ENCODE results near the gene XRCC5. TPM values are rescaled to one million over a fixed set of nuclear protein-coding genes. Genes with fewer than 3 reads are reported as not detected.

XRCC5 gene
- total and polyA plus RNA-seq, 2 donors (not counting 1 experiment from before 2014, with no cell fraction given), result 152 to 278 TPM

GRCh38 chr2:216073773-216074172 lies 35.4 kb upstream of the XRCC5 start:
- Histone ChIP-seq H3K36me3 (ENCODE audit: control insufficient read depth, insufficient read depth, low read length) (no peaks in the 10 kb centered on the region), H3K27ac (ENCODE audit: insufficient read depth, low read length) (no peak overlapping the region), H3K9ac (ENCODE audit: insufficient read depth, low read length) (no peak overlapping the region), H2AFZ (ENCODE audit: low read length) (no peak overlapping the region), H3K4me3 (replicated peaks in 1 of 4; ENCODE audit: control extremely low read depth in 1 of 4, insufficient read depth in 1 of 4, low read depth in 3 of 4, low read length in 4 of 4) (no peak overlapping the region), H3K9me3 (ENCODE audit: control insufficient read depth, insufficient read depth, low read depth, low read length) (no peaks in the 10 kb centered on the region), H3K4me2 (ENCODE audit: extremely low read depth, insufficient read depth, low read length) (no peak overlapping the region), H4K20me1 (ENCODE audit: control insufficient read depth, extremely low read depth, insufficient read depth, low read length) (no peaks in the 10 kb centered on the region), H3K79me2 (ENCODE audit: control insufficient read depth, insufficient read depth, low read length) (no peaks in the 10 kb centered on the region), H3K4me1 (ENCODE audit: control insufficient read depth, extremely low read depth, insufficient read depth, low read length) (no peaks in the 10 kb centered on the region), H3K27me3 (ENCODE audit: control insufficient read depth, insufficient read depth, low read length) (no peaks in the 10 kb centered on the region)
- no peak for DNase-seq (ENCODE audit: low read depth in 2 of 2)
- TF ChIP-seq EZH2 (IDR thresholded peaks at IDR 0.05; ENCODE audit: low read length, missing control alignments) (no peak), CTCF (conservative IDR thresholded peaks at IDR 0.05 in 1 of 2, IDR thresholded peaks at IDR 0.05 in 1 of 2; ENCODE audit: low read depth in 1 of 2, low read length in 2 of 2) (no peak)

- Histone ChIP-seq H3K27ac (ENCODE audit: insufficient read depth, low read length) (no peak overlapping the region), H3K36me3 (ENCODE audit: control insufficient read depth, insufficient read depth, low read length) (no peaks in the 10 kb centered on the region), H3K79me2 (ENCODE audit: control insufficient read depth, insufficient read depth, low read length) (no peaks in the 10 kb centered on the region), H3K4me2 (ENCODE audit: extremely low read depth, insufficient read depth, low read length) (no peak overlapping the region), H2AFZ (ENCODE audit: low read length) (no peak overlapping the region), H3K9me3 (ENCODE audit: control insufficient read depth, insufficient read depth, low read depth, low read length) (no peaks in the 10 kb centered on the region), H3K4me3 (replicated peaks in 1 of 4; ENCODE audit: control extremely low read depth in 1 of 4, insufficient read depth in 1 of 4, low read depth in 3 of 4, low read length in 4 of 4) (no peak overlapping the region), H3K9ac (ENCODE audit: insufficient read depth, low read length) (no peak overlapping the region), H3K4me1 (ENCODE audit: control insufficient read depth, extremely low read depth, insufficient read depth, low read length) (no peaks in the 10 kb centered on the region), H4K20me1 (ENCODE audit: control insufficient read depth, extremely low read depth, insufficient read depth, low read length) (no peaks in the 10 kb centered on the region), H3K27me3 (ENCODE audit: control insufficient read depth, insufficient read depth, low read length) (no peaks in the 10 kb centered on the region)
- no peak for DNase-seq (ENCODE audit: low read depth in 2 of 2)
- TF ChIP-seq EZH2 (IDR thresholded peaks at IDR 0.05; ENCODE audit: low read length, missing control alignments), result no peak
- no peak for TF ChIP-seq CTCF (conservative IDR thresholded peaks at IDR 0.05 in 1 of 2, IDR thresholded peaks at IDR 0.05 in 1 of 2; ENCODE audit: low read depth in 1 of 2, low read length in 2 of 2)
These were observed 34.8 kb upstream of the XRCC5 start for GRCh38 chr2:216074380-216074779.

DNA sequence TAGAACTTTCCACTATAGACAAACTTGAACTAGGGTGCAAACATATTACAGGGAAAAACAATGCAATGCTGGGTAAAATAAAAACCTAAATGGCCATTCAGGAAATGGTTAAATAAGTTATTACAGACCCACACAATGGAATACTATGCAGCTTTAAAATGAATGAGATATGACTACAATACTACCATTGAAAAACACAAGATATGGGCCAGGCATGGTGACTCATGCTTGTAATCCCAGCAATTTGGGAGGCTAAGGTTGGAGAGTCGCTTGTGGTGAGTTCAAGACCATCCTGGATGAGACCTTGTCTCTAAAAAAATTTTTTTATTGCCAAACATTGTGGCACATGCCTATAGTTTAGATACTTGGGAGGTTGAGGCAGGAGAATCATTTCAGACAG lies 34.4 kb upstream of the XRCC5 start:
- no peak overlapping the region for H3K4me2 ChIP-seq (ENCODE audit: extremely low read depth, insufficient read depth, low read length)
- no peaks in the 10 kb centered on the region for H3K4me1 ChIP-seq (ENCODE audit: control insufficient read depth, extremely low read depth, insufficient read depth, low read length)
- no peak overlapping the region for H3K4me3 ChIP-seq (replicated peaks in 1 of 4; ENCODE audit: control extremely low read depth in 1 of 4, insufficient read depth in 1 of 4, low read depth in 3 of 4, low read length in 4 of 4)
- no peaks in the 10 kb centered on the region for H3K36me3 ChIP-seq (ENCODE audit: control insufficient read depth, insufficient read depth, low read length)
- no peaks in the 10 kb centered on the region for H3K27me3 ChIP-seq (ENCODE audit: control insufficient read depth, insufficient read depth, low read length)
- no peak overlapping the region for H3K9ac ChIP-seq (ENCODE audit: insufficient read depth, low read length)
- TF ChIP-seq EZH2 (IDR thresholded peaks at IDR 0.05; ENCODE audit: low read length, missing control alignments), result no peak
- no peak for TF ChIP-seq CTCF (conservative IDR thresholded peaks at IDR 0.05 in 1 of 2, IDR thresholded peaks at IDR 0.05 in 1 of 2; ENCODE audit: low read depth in 1 of 2, low read length in 2 of 2)
- no peaks in the 10 kb centered on the region for H3K79me2 ChIP-seq (ENCODE audit: control insufficient read depth, insufficient read depth, low read length)
- H3K9me3 ChIP-seq (ENCODE audit: control insufficient read depth, insufficient read depth, low read depth, low read length), result no peaks in the 10 kb centered on the region
- no peaks in the 10 kb centered on the region for H4K20me1 ChIP-seq (ENCODE audit: control insufficient read depth, extremely low read depth, insufficient read depth, low read length)
- no peak overlapping the region for H2AFZ ChIP-seq (ENCODE audit: low read length)
- H3K27ac ChIP-seq (ENCODE audit: insufficient read depth, low read length), result no peak overlapping the region
- no peak for DNase-seq (ENCODE audit: low read depth in 2 of 2)
